ENCODE measurements around the gene SLC7A10.

Gene SLC7A10

GRCh38 chr19:33263325-33264023 lies 37.8 kb upstream of the SLC7A10 start:
- ChIA-PET POLR2A (no interaction called here), CTCF (no interaction called here)
- no peak for DNase-seq (ENCODE audit: extremely low spot score)
- TF ChIP-seq, protein P1, sequence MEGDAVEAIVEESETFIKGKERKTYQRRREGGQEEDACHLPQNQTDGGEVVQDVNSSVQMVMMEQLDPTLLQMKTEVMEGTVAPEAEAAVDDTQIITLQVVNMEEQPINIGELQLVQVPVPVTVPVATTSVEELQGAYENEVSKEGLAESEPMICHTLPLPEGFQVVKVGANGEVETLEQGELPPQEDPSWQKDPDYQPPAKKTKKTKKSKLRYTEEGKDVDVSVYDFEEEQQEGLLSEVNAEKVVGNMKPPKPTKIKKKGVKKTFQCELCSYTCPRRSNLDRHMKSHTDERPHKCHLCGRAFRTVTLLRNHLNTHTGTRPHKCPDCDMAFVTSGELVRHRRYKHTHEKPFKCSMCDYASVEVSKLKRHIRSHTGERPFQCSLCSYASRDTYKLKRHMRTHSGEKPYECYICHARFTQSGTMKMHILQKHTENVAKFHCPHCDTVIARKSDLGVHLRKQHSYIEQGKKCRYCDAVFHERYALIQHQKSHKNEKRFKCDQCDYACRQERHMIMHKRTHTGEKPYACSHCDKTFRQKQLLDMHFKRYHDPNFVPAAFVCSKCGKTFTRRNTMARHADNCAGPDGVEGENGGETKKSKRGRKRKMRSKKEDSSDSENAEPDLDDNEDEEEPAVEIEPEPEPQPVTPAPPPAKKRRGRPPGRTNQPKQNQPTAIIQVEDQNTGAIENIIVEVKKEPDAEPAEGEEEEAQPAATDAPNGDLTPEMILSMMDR (IDR thresholded peaks at IDR 0.05; ENCODE audit: control extremely low read depth, extremely low read depth, low read depth, missing control alignments) = no peak

DNA sequence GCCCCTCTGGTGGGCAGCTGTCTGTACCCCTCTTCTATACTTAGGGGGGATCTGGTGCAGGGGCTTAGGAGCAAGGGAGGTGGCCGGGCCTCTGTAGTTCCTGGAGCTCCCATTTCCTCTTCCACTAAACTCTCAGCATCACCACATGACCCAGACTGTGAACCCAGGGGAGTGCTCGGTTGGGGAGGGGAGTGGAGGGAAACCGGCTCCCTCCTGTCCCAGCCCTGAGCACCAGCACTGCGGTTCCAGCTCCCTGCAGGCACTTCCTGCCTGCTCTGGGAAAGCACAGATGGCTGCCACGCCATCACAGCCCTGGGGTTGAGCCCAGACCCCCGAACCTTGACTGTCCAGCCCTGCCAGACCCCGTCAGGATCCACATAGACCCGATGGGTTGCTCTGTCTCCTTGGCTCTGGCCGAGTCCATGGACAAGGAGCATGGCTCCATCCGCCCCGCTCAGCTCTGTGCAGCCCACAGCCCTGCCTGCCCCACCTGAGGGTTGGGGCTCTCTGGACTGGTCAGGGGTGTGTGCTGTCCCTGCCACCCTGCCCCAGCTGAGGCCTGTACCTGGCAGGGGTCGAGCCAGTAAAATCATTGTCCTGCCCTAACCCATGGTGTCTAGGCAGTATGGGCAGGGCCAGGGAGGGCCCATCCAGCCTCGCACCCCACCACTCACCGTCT lies 36.0 kb upstream of the SLC7A10 start:
- DNase-seq (ENCODE audit: extremely low spot score) = no peak
- TF ChIP-seq, protein P1 (IDR thresholded peaks at IDR 0.05; ENCODE audit: control extremely low read depth, extremely low read depth, low read depth, missing control alignments) = no peak
- ChIA-PET CTCF (interaction anchor here (1.4 kb wide), 1 partner anchor 18 kb away, joined by 4 read pairs; no protein-coding TSS in a partner anchor), POLR2A (no interaction called here)

- POLR2A ChIA-PET = no interaction called here
- CTCF ChIA-PET = interaction anchor here (1.4 kb wide), 1 partner anchor 17 kb away, joined by 4 read pairs; no protein-coding TSS in a partner anchor
- TF ChIP-seq, protein P1 (IDR thresholded peaks at IDR 0.05; ENCODE audit: control extremely low read depth, extremely low read depth, low read depth, missing control alignments) = no peak
- DNase-seq (ENCODE audit: extremely low spot score) = no peak
Measured at GRCh38 chr19:33260628-33261418, 35.2 kb upstream of the SLC7A10 start.

- no peak for DNase-seq (ENCODE audit: extremely low spot score)
- ChIA-PET POLR2A (no interaction called here), CTCF (interaction anchor here (1.2 kb wide), 1 partner anchor 147 kb away, joined by 4 read pairs; no protein-coding TSS in a partner anchor)
- TF ChIP-seq, protein P1 (IDR thresholded peaks at IDR 0.05; ENCODE audit: control extremely low read depth, extremely low read depth, low read depth, missing control alignments) = no peak
Measured at GRCh38 chr19:33259539-33259938, 33.9 kb upstream of the SLC7A10 start.

DNA sequence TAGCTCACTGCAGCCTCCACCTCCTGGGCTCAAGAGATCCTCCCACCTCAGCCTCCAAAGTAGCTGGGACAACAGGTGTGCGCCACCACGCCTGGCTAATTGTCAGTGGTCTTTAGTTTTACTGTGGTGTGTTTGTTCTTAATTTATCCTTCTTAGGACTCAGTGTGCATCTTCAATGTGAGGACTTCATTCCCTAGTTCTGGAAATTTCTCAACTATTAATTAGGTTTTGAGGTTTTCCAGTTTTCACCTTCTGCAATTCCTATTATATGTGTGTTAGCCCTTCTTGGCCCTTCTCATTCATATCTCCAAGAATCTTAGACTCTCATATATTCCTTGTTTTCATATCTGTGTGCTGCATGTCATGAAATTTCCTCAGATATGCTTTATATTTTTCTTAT lies 32.2 kb upstream of the SLC7A10 start:
- no peak for DNase-seq (ENCODE audit: extremely low spot score)
- ChIA-PET CTCF (interaction anchor here (1.2 to 2.3 kb wide), 4 partner anchors 16 to 152 kb away, joined by 3 to 5 read pairs (median 4); no protein-coding TSS in a partner anchor), POLR2A (no interaction called here)
- TF ChIP-seq, protein P1 (IDR thresholded peaks at IDR 0.05; ENCODE audit: control extremely low read depth, extremely low read depth, low read depth, missing control alignments) = no peak

GRCh38 chr19:33256261-33256660 lies 30.6 kb upstream of the SLC7A10 start:
- POLR2A ChIA-PET = no interaction called here

More at GRCh38 chr19:33256261-33256660, 30.6 kb upstream of the SLC7A10 start:
- TF ChIP-seq, protein P1 (IDR thresholded peaks at IDR 0.05; ENCODE audit: control extremely low read depth, extremely low read depth, low read depth, missing control alignments) = no peak
- DNase-seq (ENCODE audit: extremely low spot score) = no peak
- CTCF ChIA-PET = interaction anchor here (0.8 kb wide), 1 partner anchor 20 kb away, joined by 3 read pairs; no protein-coding TSS in a partner anchor

Measured in GM10248 (cell line).